Thoracic aorta (tissue), 2 donors: Measurements from ENCODE around the gene BCAS3. TPM values are rescaled to one million over a fixed set of nuclear protein-coding genes. Genes with fewer than 3 reads are reported as not detected.

Experiments
- ATAC-seq: fragments of 150-250 bp; one replicate; pipeline ENCODE4 v1.8.0; 2017; ENCODE audit warnings: low read depth; ENCODE audit not compliant: insufficient number of reproducible peaks, low FRiP score
- DNase-seq: peaks from one replicate; pipeline ENCODE4 v3.0.0-alpha.2; 2020; ENCODE audit warnings: low spot score
- H3K27ac ChIP-seq, 2 donors: fragments of 200-600 bp; sonication (generic); 1 replicate in 1 of 2; 2 replicates in 1 of 2; pipeline ENCODE4 v1.5.1; 2016; ENCODE audit warnings: mild to moderate bottlenecking in 2 of 2, moderate library complexity in 2 of 2
- H3K27me3 ChIP-seq: fragments of 200-600 bp; sonication (generic); replicated peaks from 2 replicates; pipeline ENCODE4 v1.6.0; 2016; ENCODE audit warnings: mild to moderate bottlenecking; ENCODE audit not compliant: insufficient read depth
- H3K36me3 ChIP-seq: fragments of 200-600 bp; sonication (generic); one replicate; pipeline ENCODE4 v1.5.1; 2016
- H3K4me1 ChIP-seq, 2 donors: fragments of 200-600 bp; sonication (generic); 1 replicate in 1 of 2; 2 replicates in 1 of 2; pipeline versions ENCODE4 v1.5.1 to v1.6.0; 2016; ENCODE audit warnings: low read depth in 2 of 2, mild to moderate bottlenecking in 1 of 2; ENCODE audit not compliant: control insufficient read depth in 1 of 2
- H3K4me3 ChIP-seq: fragments of 200-600 bp; sonication (generic); 2 replicates; pipeline ENCODE4 v1.5.1; 2016; ENCODE audit warnings: mild to moderate bottlenecking
- H3K9me3 ChIP-seq: fragments of 200-600 bp; sonication (generic); 2 replicates; pipeline ENCODE4 v1.5.1; 2016
- total RNA-seq, 2 donors: library from RNA; depleted of rRNA; stranded (reverse); fragments of >200 nt; gene quantifications; one replicate each; pipeline versions ENCODE4 v1.1.0 to v1.2.3, GENCODE V29; 2016
- TF ChIP-seq, protein P1 (sequence below): fragments of 200-600 bp; sonication (generic); IDR thresholded peaks from one replicate; pipeline ENCODE4 v1.5.1; 2019; ENCODE audit warnings: antibody characterized with exemption

Gene BCAS3
- total RNA-seq, 2 donors from 2014 or later = 35.1 to 69.3 TPM

DNA sequence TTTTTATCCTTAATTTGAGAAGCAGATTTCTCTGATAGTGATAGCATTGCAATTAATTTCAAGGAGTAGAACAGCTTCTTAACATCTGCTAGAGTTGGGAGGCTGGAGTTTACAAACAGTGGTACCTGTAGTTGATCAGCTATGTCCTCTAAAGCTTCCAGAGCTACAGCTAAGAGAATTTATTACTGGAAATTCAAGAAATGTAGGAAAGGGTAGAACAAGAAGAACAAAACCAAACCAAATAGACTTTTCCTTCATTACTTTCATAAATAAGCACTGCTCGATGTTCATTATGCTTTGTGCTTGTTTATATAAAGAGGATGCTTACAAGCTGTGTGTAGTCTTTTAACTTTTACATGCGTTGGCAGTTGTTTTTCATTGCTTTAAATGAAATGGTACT is 388.4 kb downstream of the BCAS3 start:
- Histone ChIP-seq H3K9me3 (no peaks in the 10 kb centered on the region), H3K27ac (no peak overlapping the region), H3K4me1 (peaks cover 9 to 20% of the 10 kb centered on the region in 2 donors), H3K27me3 (no peaks in the 10 kb centered on the region), H3K4me3 (no peak overlapping the region), H3K36me3 (no peaks in the 10 kb centered on the region)
- DNase-seq = no peak
- ATAC-seq = no peak
- TF ChIP-seq, protein P1, sequence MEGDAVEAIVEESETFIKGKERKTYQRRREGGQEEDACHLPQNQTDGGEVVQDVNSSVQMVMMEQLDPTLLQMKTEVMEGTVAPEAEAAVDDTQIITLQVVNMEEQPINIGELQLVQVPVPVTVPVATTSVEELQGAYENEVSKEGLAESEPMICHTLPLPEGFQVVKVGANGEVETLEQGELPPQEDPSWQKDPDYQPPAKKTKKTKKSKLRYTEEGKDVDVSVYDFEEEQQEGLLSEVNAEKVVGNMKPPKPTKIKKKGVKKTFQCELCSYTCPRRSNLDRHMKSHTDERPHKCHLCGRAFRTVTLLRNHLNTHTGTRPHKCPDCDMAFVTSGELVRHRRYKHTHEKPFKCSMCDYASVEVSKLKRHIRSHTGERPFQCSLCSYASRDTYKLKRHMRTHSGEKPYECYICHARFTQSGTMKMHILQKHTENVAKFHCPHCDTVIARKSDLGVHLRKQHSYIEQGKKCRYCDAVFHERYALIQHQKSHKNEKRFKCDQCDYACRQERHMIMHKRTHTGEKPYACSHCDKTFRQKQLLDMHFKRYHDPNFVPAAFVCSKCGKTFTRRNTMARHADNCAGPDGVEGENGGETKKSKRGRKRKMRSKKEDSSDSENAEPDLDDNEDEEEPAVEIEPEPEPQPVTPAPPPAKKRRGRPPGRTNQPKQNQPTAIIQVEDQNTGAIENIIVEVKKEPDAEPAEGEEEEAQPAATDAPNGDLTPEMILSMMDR = no peak

DNA sequence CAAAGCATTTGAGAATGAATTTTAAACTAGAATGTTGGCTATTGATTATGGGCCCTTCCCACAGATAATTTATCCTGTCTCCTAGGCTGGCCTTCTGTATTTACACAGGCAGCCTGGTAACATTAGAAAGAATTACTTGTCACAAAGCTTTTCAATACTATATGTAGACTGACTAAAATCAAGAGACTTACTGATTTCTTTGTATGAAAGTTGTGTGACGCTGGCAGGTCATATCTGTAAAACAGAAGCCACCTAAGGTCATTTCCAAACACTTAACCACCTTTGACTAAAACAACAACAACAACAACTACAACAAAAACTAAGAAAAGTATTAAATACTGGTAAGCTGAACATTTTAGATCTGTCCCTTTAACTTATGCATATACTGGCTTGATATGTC is 393.0 kb downstream of the BCAS3 start:
- ATAC-seq (no peak), DNase-seq (no peak)
- Histone ChIP-seq H3K4me1 (peaks cover 0 to 4% of the 10 kb centered on the region in 2 donors), H3K27me3 (no peaks in the 10 kb centered on the region), H3K36me3 (no peaks in the 10 kb centered on the region), H3K9me3 (no peaks in the 10 kb centered on the region), H3K4me3 (no peak overlapping the region), H3K27ac (no peak overlapping the region)
- TF ChIP-seq, protein P1 = no peak

DNA sequence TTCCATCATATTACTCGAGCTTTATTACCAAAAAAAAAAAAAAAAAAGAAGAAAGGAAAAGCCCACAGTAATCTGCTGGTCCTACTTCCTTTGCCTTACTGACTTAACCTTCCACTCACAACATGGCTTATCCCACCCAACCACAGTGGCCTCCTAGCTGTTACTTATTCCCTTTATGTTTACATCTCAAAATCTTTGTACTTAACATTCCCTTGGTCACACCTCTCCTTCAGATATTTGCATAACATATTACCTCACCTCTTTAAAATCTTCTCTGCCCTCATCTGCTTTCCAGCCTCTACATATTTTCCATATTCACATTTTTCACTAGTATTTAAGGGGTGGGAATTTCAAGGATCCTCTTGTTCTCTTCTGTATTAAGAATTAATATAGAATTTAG is 395.0 kb downstream of the BCAS3 start:
- no peaks in the 10 kb centered on the region for H3K9me3 ChIP-seq
- ATAC-seq = no peak
- no peak overlapping the region for H3K27ac ChIP-seq
- TF ChIP-seq, protein P1 = no peak
- H3K4me1 ChIP-seq = peaks cover 0 to 10% of the 10 kb centered on the region in 2 donors
- no peaks in the 10 kb centered on the region for H3K27me3 ChIP-seq
- H3K4me3 ChIP-seq = no peak overlapping the region
- H3K36me3 ChIP-seq = no peaks in the 10 kb centered on the region
- no peak for DNase-seq

DNA sequence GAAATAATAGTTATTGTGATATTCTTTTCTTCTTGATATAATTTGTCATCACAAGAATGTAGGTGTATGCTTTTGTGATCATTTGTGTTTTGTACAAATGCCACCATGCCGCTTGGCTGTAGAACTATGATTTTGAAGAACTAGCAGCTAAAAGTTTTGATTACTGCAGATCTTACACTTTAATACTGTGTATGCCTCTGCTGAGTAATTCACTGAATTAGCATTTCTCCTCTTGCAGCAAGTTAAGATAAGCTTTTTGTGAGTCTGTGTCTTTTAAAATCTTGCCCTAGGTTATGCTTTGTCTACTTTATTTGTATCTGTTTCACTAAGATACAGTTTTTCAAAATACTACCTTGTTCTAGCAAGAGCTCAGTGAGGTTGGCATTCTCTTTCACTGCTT is 395.5 kb downstream of the BCAS3 start:
- Histone ChIP-seq H3K27me3 (no peaks in the 10 kb centered on the region), H3K9me3 (no peaks in the 10 kb centered on the region), H3K4me3 (no peak overlapping the region), H3K36me3 (no peaks in the 10 kb centered on the region), H3K27ac (no peak overlapping the region), H3K4me1 (peaks cover 0 to 10% of the 10 kb centered on the region in 2 donors)
- DNase-seq (no peak), ATAC-seq (no peak)
- TF ChIP-seq, protein P1 = no peak

DNA sequence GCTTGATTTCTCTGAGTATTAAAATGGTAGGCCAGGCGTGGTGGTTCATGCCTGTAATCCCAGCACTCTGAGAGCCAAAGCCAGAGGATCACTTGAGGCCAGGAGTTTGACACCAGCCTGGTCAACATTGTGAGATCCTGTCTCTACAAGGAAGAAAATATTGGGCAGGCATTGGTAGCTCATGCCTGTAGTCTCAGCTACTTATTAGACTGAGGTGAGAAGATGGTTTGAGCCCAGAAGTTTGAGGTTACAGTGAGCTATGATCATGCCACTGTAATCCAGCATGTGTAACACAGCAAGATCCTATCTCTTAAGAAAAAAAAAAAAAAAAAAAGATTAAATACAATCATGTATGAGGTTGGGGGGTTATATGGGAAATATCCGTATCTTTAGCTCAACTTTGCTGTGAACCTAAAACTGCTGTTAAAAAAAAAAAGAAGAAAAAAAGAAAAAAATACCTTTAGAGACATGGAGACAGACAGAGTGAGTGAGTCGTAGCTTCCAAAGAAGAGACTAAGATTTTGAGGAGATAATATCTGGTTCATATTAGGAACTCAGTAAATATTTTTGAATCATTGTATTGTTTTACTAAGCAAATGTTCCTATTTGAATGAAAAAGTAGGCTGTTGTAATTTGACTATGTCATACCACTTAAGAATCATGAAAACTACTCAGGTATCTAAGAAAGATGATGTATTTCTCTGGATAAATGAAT is 396.3 kb downstream of the BCAS3 start:
- Histone ChIP-seq H3K4me1 (peaks cover 0 to 10% of the 10 kb centered on the region in 2 donors), H3K4me3 (no peak overlapping the region), H3K27me3 (no peaks in the 10 kb centered on the region), H3K27ac (no peak overlapping the region), H3K9me3 (no peaks in the 10 kb centered on the region), H3K36me3 (no peaks in the 10 kb centered on the region)
- no peak for ATAC-seq
- TF ChIP-seq, protein P1 = no peak
- DNase-seq = no peak
